K562 treated with DMSO at 1 percent for 24 hours (cell line): ENCODE measurements around the gene PIK3C2G. TPM values are rescaled to one million over a fixed set of nuclear protein-coding genes. Genes with fewer than 3 reads are reported as not detected.

Source experiments
- total RNA-seq: library from RNA; unstranded; fragments of 300-600 nt; gene quantifications from 2 replicates; pipeline ENCODE4 v1.2.3, GENCODE V29; 2022; ENCODE audit warnings: low read depth; ENCODE audit not compliant: insufficient read depth

PIK3C2G gene
- total RNA-seq, result not detected in 2 replicates

GRCh38 chr12:18261273-18261672 is at the start of gene PIK3C2G:
PIK3C2G (plus strand) TSS chr12:18261518; CDS start chr12:18282082, 20,564 bp downstream.

Other genes with a start within 250 kb of the PIK3C2G start
- not detected in 2 replicates for gene RERGL, start 171.3 kb upstream of the PIK3C2G start, total RNA-seq